Osteoblast (primary cell): Measurements from ENCODE around the gene DUSP3. TPM values are rescaled to one million over a fixed set of nuclear protein-coding genes. Genes with fewer than 3 reads are reported as not detected.

ENCODE experiments used
- DNase-seq: peaks from one replicate; pipeline ENCODE4 v3.0.0; 2011; ENCODE audit warnings: low spot score, mixed read lengths; ENCODE audit not compliant: insufficient read length; ENCODE audit errors: missing footprints
- H2AFZ ChIP-seq: 2 replicates; pipeline ENCODE4 v1.6.0; 2011; ENCODE audit warnings: mild to moderate bottlenecking, low read length
- H3K27ac ChIP-seq: 2 replicates; pipeline ENCODE4 v1.5.1; 2011; ENCODE audit warnings: mild to moderate bottlenecking, low read depth, low read length, moderate library complexity
- H3K27me3 ChIP-seq: 2 replicates; pipeline ENCODE4 v1.6.0; 2012; ENCODE audit warnings: mild to moderate bottlenecking, control low read depth, inconsistent platforms, low read length, moderate library complexity; ENCODE audit not compliant: insufficient read depth
- H3K36me3 ChIP-seq: 2 replicates; pipeline ENCODE4 v1.5.1; 2011; ENCODE audit warnings: mild to moderate bottlenecking, low read length, control low read depth, moderate library complexity; ENCODE audit not compliant: insufficient read depth
- H3K4me1 ChIP-seq: 2 replicates; pipeline ENCODE4 v1.5.1; 2011; ENCODE audit warnings: mild to moderate bottlenecking, low read length, control low read depth, moderate library complexity; ENCODE audit not compliant: insufficient read depth
- H3K4me2 ChIP-seq: 2 replicates; pipeline ENCODE4 v1.6.0; 2011; ENCODE audit warnings: mild to moderate bottlenecking, low read length; ENCODE audit not compliant: insufficient read depth
- H3K4me3 ChIP-seq: fragments of 200-600 bp; sonication (generic); 3 replicates; pipeline ENCODE4 v1.5.1; 2012; ENCODE audit warnings: mild to moderate bottlenecking, low read length, inconsistent platforms; ENCODE audit not compliant: insufficient read depth
- H3K79me2 ChIP-seq: 2 replicates; pipeline ENCODE4 v1.6.0; 2012; ENCODE audit warnings: mild to moderate bottlenecking, low read length, control low read depth, inconsistent platforms; ENCODE audit not compliant: insufficient read depth
- H3K9me3 ChIP-seq: 2 replicates; pipeline ENCODE4 v1.5.1; 2011; ENCODE audit warnings: low read depth, low read length, control low read depth
- H4K20me1 ChIP-seq: 2 replicates; pipeline ENCODE4 v1.6.0; 2012; ENCODE audit warnings: mild to moderate bottlenecking, low read length, control low read depth; ENCODE audit not compliant: insufficient read depth
- total RNA-seq: library from RNA; depleted of rRNA; stranded (reverse); fragments of >200 nt; gene quantifications from 2 replicates; pipeline ENCODE4 v1.2.3, GENCODE V29; 2012
- TF ChIP-seq, protein P1 (sequence below): IDR thresholded peaks from 2 replicates; pipeline ENCODE4 v1.5.1; 2011; ENCODE audit warnings: mild to moderate bottlenecking, low read depth, low read length, moderate library complexity; ENCODE audit errors: extremely low read depth

Gene DUSP3
- total RNA-seq, 1 donor: 68.8 TPM

- H3K79me2 ChIP-seq: no peaks in the 10 kb centered on the region
- TF ChIP-seq, protein P1, sequence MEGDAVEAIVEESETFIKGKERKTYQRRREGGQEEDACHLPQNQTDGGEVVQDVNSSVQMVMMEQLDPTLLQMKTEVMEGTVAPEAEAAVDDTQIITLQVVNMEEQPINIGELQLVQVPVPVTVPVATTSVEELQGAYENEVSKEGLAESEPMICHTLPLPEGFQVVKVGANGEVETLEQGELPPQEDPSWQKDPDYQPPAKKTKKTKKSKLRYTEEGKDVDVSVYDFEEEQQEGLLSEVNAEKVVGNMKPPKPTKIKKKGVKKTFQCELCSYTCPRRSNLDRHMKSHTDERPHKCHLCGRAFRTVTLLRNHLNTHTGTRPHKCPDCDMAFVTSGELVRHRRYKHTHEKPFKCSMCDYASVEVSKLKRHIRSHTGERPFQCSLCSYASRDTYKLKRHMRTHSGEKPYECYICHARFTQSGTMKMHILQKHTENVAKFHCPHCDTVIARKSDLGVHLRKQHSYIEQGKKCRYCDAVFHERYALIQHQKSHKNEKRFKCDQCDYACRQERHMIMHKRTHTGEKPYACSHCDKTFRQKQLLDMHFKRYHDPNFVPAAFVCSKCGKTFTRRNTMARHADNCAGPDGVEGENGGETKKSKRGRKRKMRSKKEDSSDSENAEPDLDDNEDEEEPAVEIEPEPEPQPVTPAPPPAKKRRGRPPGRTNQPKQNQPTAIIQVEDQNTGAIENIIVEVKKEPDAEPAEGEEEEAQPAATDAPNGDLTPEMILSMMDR: no peak
- no peak overlapping the region for H3K27ac ChIP-seq
- H3K36me3 ChIP-seq: no peaks in the 10 kb centered on the region
- H3K4me3 ChIP-seq: no peak overlapping the region
- no peak overlapping the region for H2AFZ ChIP-seq
- peaks cover 12% of the 10 kb centered on the region for H3K4me1 ChIP-seq
- H4K20me1 ChIP-seq: no peaks in the 10 kb centered on the region
- H3K9me3 ChIP-seq: no peaks in the 10 kb centered on the region
- H3K27me3 ChIP-seq: no peaks in the 10 kb centered on the region
- no peak overlapping the region for H3K4me2 ChIP-seq
- no peak for DNase-seq
These were observed 33.2 kb downstream of the DUSP3 start for GRCh38 chr17:43745541-43745940.

- Histone ChIP-seq H3K4me2 (no peak overlapping the region), H3K9me3 (no peaks in the 10 kb centered on the region), H2AFZ (no peak overlapping the region), H3K27me3 (no peaks in the 10 kb centered on the region), H3K27ac (no peak overlapping the region), H3K4me3 (no peak overlapping the region), H3K4me1 (peaks cover 30% of the 10 kb centered on the region), H4K20me1 (no peaks in the 10 kb centered on the region), H3K79me2 (no peaks in the 10 kb centered on the region), H3K36me3 (no peaks in the 10 kb centered on the region)
- TF ChIP-seq, protein P1: no peak
- no peak for DNase-seq
These were observed 37.1 kb downstream of the DUSP3 start for GRCh38 chr17:43741636-43742035.

GRCh38 chr17:43740541-43740940 is 38.2 kb downstream of the DUSP3 start:
- Histone ChIP-seq H3K27me3 (no peaks in the 10 kb centered on the region), H3K9me3 (no peaks in the 10 kb centered on the region), H3K79me2 (no peaks in the 10 kb centered on the region), H3K4me1 (peaks cover 34% of the 10 kb centered on the region), H3K36me3 (no peaks in the 10 kb centered on the region), H4K20me1 (no peaks in the 10 kb centered on the region), H2AFZ (peak overlapping the region; percentile 61), H3K4me2 (peak overlapping the region; percentile 8), H3K4me3 (no peak overlapping the region), H3K27ac (peak overlapping the region; percentile 56)
- TF ChIP-seq, protein P1: no peak
- DNase-seq: peak; percentile 88

DNA sequence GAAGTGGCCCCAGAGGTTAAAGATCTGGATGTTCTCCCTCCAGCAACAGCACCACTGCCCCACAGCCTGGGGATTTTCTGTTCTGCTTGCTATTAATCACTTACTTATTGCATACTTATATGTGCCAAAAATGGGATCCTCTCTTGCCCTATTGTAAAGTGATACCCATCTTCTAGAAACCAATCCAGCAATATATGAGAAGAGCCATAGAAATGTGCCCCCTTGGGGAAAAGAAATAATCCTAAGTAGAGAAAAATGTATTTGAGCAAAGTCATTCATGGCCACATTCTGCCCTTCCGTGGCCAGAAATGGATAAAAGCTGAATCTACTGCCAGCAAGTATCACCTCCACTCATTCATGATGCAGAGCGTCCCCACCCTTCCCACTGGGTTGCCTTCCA is 41.1 kb downstream of the DUSP3 start:
- Histone ChIP-seq H3K4me2 (no peak overlapping the region), H3K27ac (no peak overlapping the region), H4K20me1 (no peaks in the 10 kb centered on the region), H3K27me3 (no peaks in the 10 kb centered on the region), H3K79me2 (no peaks in the 10 kb centered on the region), H3K4me1 (peaks cover 61% of the 10 kb centered on the region), H3K9me3 (no peaks in the 10 kb centered on the region), H2AFZ (no peak overlapping the region), H3K4me3 (no peak overlapping the region), H3K36me3 (no peaks in the 10 kb centered on the region)
- no peak for DNase-seq
- TF ChIP-seq, protein P1: no peak
